ENCODE data around the gene CERS6.

DNA sequence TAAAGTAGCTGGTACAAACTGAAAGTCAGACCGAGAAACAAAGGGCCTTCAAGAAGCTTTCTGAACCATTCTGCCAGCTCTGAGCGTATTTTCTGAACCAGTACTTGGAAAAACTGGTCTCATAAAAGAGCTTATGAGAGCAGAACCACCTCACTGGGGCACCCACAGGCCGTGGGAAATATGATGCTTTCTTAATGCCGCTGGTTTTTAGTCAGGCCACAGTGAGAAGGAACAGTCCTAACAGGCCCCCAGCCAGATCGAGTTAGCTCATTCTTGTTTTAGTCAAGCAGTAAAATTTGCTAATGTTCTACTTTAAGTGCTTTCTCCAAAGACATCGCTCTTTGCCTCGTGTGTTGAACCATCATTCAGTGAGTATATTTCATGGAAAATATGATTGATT, 333.7 kb downstream of the CERS6 start:
- TF ChIP-seq TARDBP (IDR thresholded peaks at IDR 0.05) (no peak), BHLHE40 (IDR thresholded peaks at IDR 0.05; ENCODE audit: borderline replicate concordance) (no peak), FOXA1 (IDR thresholded peaks at IDR 0.05) (no peak), PKNOX1 (IDR thresholded peaks at IDR 0.05) (no peak), SP1 (IDR thresholded peaks at IDR 0.05) (no peak), HDGF (IDR thresholded peaks at IDR 0.05; ENCODE audit: borderline replicate concordance) (no peak), FOXK2 (IDR thresholded peaks at IDR 0.05) (no peak), FOXM1 (IDR thresholded peaks at IDR 0.05; ENCODE audit: borderline replicate concordance) (no peak), ELF4 (IDR thresholded peaks at IDR 0.05) (no peak), ZNF384 (IDR thresholded peaks at IDR 0.05) (no peak), CTBP1 (IDR thresholded peaks at IDR 0.05; ENCODE audit: borderline replicate concordance) (no peak), SUZ12 (IDR thresholded peaks at IDR 0.05) (no peak)

Measured in HEK293T (cell line).